HuH-7 (cell line): ENCODE results near the gene CWC22.
A peak's percentile ranks its signal among the peaks of the same experiment; 100 is the strongest.
"Not testable (repeated sequence)": the region's sequence is repeated elsewhere in the genome, so short reads cannot be mapped to it uniquely, and the experiment has no call there.

Source experiments
- DNase-seq: peaks from one replicate; pipeline ENCODE4 v3.0.0; 2011; ENCODE audit warnings: low spot score

CWC22 gene

DNA sequence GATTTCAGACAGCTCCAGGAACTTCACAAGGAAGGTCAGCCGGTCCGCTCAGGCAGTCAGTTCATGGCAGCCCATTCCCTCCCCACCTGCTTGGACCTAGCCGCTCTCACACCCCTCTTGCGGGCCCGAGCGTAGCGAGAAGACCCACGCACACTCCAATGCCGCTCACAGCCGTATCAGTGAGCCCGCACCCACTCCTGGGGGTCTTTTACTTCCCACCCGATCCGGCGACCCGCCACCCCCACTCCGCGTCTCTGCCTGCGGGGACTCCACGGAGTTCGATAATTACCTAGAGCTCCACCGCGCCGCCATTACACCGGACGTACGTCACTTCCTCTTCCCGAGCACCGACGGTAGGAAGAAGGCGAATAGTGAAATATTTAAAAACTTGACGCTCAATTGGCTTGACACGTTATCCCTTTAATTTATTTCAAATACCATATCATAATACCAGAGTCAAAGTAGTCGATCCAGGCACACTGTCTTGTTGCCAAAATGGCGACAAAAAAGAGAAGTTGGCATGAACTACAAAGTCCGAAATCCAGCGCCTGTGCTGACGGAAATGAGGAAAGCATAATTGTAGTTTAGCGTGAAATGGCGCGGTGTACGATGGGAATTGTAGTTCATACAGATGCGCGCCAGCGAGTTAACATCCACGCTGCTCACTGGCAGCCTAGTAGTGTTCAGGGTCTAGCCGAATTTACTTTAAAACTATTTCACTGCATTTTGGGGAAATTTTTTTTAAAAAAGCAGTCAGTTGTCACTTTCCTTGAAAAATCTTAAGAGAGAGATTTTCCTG, at the start of gene CWC22:
Gene CWC22 (minus strand): TSS at position 517 of the 799 bp plus-strand sequence. CDS start 13,956 bp downstream, outside the sequence.
- DNase-seq = peak; percentile 40

DNA sequence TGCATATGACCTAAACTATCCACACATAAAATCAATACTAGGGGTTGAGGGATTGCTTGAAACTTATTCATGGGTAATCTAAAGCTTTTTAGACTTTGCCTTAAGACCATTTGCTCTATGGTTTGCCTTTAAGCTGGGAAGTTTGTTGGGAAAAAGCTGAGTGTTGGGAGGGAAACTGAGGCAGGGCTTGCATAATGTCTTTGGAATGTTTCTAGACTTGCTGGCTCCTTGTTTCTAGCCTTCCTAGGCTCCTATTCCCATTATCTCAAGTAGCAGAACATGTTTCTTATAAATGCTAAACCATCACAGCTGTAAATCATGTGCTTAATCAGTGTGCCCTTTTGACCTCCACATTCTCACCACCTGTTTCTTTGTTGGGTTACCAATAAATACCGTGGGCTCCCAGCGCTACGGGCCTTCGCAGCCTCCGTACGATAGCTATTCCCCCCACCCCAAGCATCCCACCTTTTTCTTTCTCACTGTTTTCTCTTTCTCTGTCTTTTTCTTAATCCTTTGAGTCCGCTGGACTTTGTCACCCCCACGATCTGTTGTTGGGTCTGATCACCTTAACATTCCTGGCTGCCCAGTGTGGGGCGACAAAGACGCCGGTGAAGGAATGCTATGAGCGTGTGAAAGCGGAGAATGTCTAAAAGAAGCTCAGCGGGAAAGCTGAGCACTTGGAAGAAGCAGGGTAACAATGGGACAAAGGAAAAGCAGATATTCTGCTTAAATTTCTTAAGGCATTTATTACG, 49.4 kb upstream of the CWC22 start:
- no peak for DNase-seq

- DNase-seq = not testable (repeated sequence)
These were observed 47.5 kb upstream of the CWC22 start for GRCh38 chr2:180054576-180054975.

- no peak for DNase-seq
These were observed 43.1 kb upstream of the CWC22 start for GRCh38 chr2:180050246-180050645.

DNA sequence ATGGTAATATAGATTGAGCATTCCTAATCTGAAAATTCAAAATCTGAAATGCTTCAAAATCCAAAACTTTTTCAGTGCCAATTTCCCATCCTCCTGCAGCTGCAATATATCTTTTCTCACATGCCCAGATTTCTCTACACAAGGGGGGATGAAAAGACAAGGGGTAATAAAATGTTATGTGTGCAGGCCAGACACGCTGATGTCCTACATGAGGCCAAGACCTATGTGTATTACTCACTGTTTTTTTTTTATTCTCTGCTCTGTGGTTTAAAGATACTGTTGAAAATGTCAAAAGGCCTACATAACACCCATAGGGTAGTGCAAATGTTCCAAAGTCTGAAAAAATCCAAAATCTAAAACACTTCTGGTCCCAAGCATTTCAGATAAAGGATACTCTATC, 41.2 kb upstream of the CWC22 start:
- no peak for DNase-seq

DNA sequence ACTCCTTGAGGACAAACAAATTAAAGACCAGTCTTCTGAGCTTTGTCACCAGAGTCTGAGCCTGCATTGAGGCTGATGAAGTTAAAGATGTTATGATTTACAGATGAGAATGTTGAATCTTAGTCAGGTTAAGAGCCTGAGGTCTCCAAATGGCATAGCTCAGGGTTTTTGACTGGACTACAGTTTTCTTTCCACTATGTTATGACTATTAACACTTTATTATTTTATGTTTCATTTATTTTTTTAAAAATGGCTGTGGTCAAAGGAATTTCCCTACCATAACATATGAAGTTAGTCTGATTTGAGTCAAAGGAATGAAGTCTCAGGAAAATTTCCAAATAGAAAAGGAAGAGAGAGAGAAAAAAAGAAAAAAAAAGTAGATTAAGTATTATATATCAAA, 39.7 kb upstream of the CWC22 start:
- no peak for DNase-seq

GRCh38 chr2:180046202-180046601, 39.1 kb upstream of the CWC22 start:
- no peak for DNase-seq

DNA sequence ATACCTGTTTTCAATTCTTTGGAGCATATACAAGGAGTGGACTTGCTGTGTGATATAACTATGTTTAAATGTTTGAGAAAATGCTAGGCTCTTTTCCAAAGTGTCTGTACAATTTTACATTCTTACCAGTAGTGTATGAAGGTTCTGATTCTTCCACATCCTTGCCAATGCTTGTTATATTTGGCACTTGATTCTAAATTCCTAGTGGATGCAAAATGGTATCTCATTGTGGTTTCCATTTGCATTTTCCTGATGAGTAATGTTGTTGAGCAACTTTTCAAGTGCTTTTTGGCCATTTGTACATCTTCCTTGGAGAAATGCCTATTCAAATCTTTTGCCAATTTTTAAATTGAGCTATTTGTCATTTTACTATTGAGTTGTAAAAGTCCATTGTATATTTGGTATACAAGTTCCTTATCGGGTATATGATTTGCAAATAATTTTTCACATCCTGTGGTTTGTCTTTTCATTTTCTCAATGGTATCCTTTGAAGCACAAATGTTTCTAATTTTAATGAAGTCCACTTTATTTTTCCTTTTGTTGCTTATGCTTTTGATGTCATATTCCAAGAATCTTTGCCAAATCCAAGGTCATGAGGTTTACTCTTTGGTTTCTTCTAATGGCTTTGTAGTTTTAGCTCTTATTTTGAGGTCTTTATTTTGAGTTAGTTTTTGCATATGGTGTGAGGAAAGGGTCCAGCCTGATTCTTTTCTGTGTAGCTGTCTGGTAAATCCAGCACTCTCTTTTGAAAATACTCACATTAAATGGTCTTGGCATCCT, 33.2 kb upstream of the CWC22 start:
- no peak for DNase-seq

DNA sequence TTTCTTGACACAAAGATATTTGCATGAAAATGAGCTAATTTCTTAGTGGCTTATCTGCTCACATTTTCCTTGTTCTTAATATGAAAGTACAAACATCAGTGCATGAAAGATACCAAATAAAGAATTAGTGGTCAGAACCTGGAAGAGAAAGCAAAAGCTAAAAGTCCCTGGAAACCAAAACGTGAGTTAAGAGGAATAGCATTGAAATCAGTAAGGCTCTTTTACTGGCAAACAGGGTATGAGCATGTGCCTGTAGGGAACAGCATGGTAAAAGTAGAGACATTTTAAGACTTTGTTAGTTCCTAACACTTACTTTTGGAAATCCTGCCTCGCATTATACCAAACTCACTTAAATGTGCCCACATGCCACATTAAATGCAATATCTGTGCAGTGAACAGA, 31.9 kb upstream of the CWC22 start:
- DNase-seq = no peak

- DNase-seq = no peak
These were observed 27.1 kb upstream of the CWC22 start for GRCh38 chr2:180033993-180034894.

- DNase-seq = no peak
These were observed 22.5 kb upstream of the CWC22 start for GRCh38 chr2:180029575-180029974.

GRCh38 chr2:180021850-180022249, 14.8 kb upstream of the CWC22 start:
- DNase-seq = no peak

DNA sequence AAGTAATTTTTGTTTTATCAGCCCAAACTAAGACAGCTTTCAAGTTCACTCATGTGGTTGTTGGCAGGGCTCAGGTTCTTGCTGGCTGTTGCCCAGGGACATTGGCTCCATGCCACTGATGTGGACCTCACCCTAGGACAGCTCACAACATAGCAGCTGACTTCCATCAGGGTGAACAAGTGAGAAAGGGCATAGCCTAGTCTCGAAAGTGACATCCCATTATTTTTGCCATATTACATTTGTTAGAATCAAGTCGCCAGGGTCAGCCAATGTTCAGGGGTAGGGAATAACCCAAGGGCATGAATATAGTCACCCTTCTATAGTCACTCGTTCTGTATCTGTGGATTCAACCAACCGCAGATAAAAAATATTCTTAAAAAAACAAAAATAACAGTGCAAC, 10.7 kb upstream of the CWC22 start:
- no peak for DNase-seq

DNA sequence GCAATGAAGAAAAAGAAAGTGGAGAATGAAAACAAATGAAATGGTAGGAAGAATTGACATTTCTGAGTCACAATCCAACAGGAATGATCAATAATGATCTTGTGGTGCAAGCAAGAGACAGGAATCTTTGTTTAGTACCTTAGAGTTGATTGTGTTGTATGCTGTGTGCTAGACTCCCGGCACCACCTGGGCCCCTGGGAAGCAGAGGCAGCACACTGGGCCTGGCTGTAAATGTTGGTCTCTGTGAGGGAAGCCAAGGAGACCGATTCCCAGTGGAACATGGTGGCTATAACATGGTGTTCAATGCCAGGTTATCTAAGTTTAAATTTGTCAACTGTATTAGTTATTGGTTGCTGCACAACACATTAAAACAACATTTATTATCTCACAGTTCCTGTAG, 9.8 kb upstream of the CWC22 start:
- no peak for DNase-seq

DNA sequence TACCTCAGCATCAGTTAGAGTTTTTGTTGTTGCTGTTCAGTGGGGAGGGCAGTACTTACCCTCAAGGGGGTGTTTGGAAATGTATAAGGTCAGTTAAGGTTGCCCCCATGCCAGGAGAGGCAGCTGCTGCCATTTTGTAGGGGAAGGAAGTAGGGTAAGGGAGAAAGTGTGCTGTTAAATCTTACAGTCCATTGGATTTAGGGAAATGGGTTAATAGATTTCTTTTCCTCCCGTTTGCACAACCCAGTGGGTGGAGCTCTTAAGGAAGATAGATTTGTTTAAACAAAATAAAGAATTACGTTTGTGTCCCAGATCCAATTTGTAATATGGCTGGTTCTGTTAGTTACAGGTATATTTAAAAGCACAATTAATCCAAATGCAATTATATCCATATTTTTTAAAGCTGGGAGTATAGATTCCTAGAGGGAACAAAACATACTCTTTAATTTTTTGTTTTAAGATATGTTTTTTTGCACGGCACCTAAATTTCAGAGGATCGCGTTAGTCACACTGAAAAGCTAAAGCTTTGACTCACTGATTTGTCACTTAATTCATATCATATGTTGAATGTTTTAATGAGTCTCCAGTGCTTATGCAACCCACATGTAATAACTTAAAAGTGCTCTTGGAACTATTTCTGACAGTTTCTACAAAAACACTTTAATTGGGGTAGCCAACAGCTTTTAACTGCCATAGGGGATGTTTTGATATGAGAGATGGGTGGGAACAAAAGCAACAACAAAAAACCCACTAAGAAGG, 9.0 kb upstream of the CWC22 start:
- DNase-seq = no peak

DNA sequence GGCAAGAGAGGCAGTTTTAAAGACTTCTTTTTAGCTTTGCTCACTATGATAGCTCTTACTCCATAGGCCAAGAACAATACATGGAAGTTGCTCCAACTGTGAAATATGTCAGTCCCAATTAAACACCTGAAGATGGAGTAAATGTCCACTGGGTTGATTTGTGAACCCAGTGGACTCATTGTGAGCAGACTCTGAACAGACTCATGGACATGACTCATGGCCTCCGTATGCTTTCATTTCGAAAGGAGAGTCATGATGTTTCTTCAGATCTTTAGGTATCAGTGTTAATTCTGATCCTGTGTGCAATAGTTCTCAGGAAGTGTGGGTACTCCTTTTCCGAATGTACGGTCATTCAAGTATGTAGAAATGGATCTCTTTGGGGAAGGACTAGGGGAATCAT, 5.4 kb upstream of the CWC22 start:
- DNase-seq = no peak

DNA sequence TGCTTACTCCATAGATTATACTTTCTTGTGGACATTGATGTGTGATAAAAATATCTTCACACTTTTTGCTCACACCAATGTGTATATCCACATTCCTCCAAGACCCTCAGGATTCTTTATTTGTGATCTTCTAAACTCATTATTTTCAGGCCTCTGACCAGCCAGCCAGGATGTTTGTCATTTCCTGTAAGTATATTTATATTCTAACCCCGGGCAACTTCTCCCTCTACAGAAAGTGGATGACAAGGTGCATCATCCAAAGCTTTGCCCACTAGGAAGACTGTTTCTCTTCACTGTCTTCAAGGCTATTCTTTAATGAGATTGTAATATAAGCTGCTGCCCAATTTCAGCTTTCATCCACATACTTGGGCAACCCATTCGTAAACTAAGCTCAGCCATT, 3.6 kb upstream of the CWC22 start:
- no peak for DNase-seq

- no peak for DNase-seq
These were observed 866 bp downstream of the CWC22 start for GRCh38 chr2:180006231-180006630.

DNA sequence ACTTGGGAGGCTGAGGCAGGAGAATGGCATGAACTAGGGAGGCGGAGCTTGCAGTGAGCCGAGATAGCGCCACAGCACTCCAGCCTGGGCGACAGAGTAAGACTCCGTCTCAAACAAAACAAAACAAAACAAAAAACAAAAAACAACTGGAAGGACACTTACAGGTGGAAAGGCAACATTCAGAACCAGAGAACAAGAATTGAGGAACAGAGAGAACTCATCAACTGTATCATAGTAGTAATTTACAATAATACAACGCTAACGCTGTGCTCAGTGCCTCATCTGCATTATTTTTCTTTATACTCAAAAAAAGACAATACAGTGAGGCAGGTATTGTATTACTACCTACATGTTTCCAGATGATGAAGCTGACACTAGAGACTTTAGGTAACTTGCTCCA, 1.6 kb downstream of the CWC22 start:
- not testable (repeated sequence) for DNase-seq

DNA sequence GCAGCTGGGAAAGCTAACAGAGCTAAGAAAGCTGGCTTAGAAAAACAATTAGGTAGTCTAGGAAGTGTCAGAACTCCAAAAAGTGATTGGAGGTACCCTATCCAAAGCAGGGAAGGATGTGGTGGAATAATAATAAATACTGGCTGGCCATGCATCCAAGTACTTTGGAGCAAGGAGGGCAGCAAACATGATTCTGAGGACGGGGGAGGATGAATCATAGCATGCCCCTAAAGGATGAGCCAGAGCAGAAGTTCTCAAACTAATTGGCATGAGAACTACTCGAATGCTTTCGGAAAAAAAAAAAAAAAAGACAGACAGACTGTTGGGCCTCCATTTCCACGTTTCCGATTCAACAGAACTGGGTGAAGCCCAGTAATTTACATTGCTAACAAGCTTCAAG, 2.4 kb downstream of the CWC22 start:
- no peak for DNase-seq

DNA sequence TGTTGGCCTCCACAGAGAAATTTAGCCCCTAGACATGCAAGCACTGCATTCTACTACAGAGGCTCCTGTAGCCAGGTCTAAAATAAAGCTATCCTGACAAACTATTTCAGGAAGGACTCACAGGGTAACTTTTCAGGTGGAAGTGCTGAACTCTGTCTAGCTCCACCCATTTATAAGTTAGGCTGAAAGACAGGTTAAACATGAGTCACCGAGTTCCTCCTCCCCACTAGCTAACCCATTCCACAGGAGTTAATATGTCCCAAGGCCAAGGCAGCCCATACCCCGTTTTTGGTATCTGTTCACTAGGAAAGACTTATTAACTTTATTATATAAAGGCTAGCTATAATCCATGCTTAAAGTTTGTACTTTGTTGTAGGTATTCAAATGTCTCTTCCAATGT, 3.5 kb downstream of the CWC22 start:
- no peak for DNase-seq
